OCI-LY7 (cell line): ENCODE data around the gene MGMT. TPM values are rescaled to one million over a fixed set of nuclear protein-coding genes. Genes with fewer than 3 reads are reported as not detected.

ENCODE experiments used
- BruUV-seq: library from RNA; stranded (reverse); fragments of 400-500 nt; replicated peaks from 2 replicates; lab custom pipeline; 2021; lab: Mats Ljungman, UMichigan
- CTCF ChIA-PET: fragments of 300-600 bp; sonication (Branson Sonifier 250); formaldehyde crosslinking; loops from one replicate; lab custom pipeline; 2022; ENCODE audit warnings: antibody characterized with exemption; ENCODE audit not compliant: unreplicated experiment; lab: Charles Lee
- POLR2A ChIA-PET: fragments of 300-600 bp; sonication (Branson Sonifier 250); formaldehyde crosslinking; loops from one replicate; lab custom pipeline; 2022; ENCODE audit warnings: antibody characterized with exemption; lab: Charles Lee
- DNase-seq: peaks from one replicate; pipeline ENCODE4 v3.0.0-alpha.2; 2015; ENCODE audit warnings: low spot score
- H2AFZ ChIP-seq: fragments of 200-600 bp; sonication (generic), shearing (Covaris generic); 2 replicates; pipeline ENCODE4 v1.6.1; 2014; ENCODE audit warnings: mild to moderate bottlenecking, antibody characterized with exemption, low read length, moderate library complexity
- H3K27ac ChIP-seq: fragments of 200-600 bp; sonication (generic); 2 replicates; pipeline ENCODE4 v1.5.1; 2014; ENCODE audit warnings: mixed run types, low read depth, mild to moderate bottlenecking, moderate library complexity, low read length, inconsistent platforms; ENCODE audit not compliant: poor library complexity, severe bottlenecking
- H3K36me3 ChIP-seq: fragments of 200-600 bp; sonication (generic); 2 replicates; pipeline ENCODE4 v1.6.1; 2014; ENCODE audit warnings: mild to moderate bottlenecking, antibody characterized with exemption, low read length, moderate library complexity, mixed read lengths; ENCODE audit not compliant: insufficient read depth
- H3K4me1 ChIP-seq: fragments of 200-600 bp; sonication (generic); 2 replicates; pipeline ENCODE4 v1.5.1; 2014; ENCODE audit warnings: mild to moderate bottlenecking, low read length; ENCODE audit not compliant: insufficient read depth, poor library complexity, severe bottlenecking
- H3K4me2 ChIP-seq: fragments of 200-600 bp; sonication (generic); 2 replicates; pipeline ENCODE4 v1.6.1; 2014; ENCODE audit warnings: mild to moderate bottlenecking, low read length
- H3K4me3 ChIP-seq: fragments of 200-600 bp; sonication (generic); 2 replicates; pipeline ENCODE4 v1.5.1; 2014; ENCODE audit warnings: mild to moderate bottlenecking, low read depth, low read length; ENCODE audit not compliant: poor library complexity, severe bottlenecking
- H3K79me2 ChIP-seq: fragments of 200-600 bp; sonication (generic); 2 replicates; pipeline ENCODE4 v1.6.1; 2016; ENCODE audit warnings: low read depth, mild to moderate bottlenecking, low read length, moderate library complexity, mixed read lengths; ENCODE audit not compliant: insufficient read depth
- H3K9me2 ChIP-seq: fragments of 200-600 bp; sonication (generic); 2 replicates; pipeline ENCODE4 v1.6.1; 2016; ENCODE audit warnings: mild to moderate bottlenecking, low read length, mixed read lengths; ENCODE audit not compliant: insufficient read depth
- H3K9me3 ChIP-seq: fragments of 200-600 bp; sonication (generic); 2 replicates; pipeline ENCODE4 v1.6.1; 2014; ENCODE audit warnings: mild to moderate bottlenecking, mixed run types, low read length, mixed read lengths
- H4K20me1 ChIP-seq: fragments of 200-600 bp; sonication (generic); 2 replicates; pipeline ENCODE4 v1.6.1; 2014; ENCODE audit warnings: mild to moderate bottlenecking, antibody characterized with exemption, low read length, moderate library complexity, mixed read lengths; ENCODE audit not compliant: insufficient read depth
- CTCF ChIP-seq: fragments of 200-600 bp; sonication (generic); conservative IDR thresholded peaks from 2 replicates; pipeline ENCODE4 v1.5.1; 2014; ENCODE audit warnings: mild to moderate bottlenecking, antibody characterized with exemption, low read length, moderate library complexity, mixed read lengths
- EZH2phosphoT487 ChIP-seq: fragments of 200-600 bp; sonication (generic); IDR thresholded peaks from 2 replicates; pipeline ENCODE4 v1.6.1; 2018; ENCODE audit warnings: low read depth, borderline replicate concordance, mild to moderate bottlenecking, mixed run types, antibody characterized with exemption, low read length, moderate library complexity, mixed read lengths
- intact Hi-C: fragments of 100-400 bp; cut with micrococcal nuclease; formaldehyde crosslinking; loops from one replicate; pipeline ENCODE4 v1.10.0; 2022; ENCODE audit not compliant: unreplicated experiment
- total RNA-seq, 2 experiments: library from RNA; depleted of rRNA in 1 of 2; stranded (reverse); fragments of >200 nt in 1 of 2; shearing (Covaris generic) in 1 of 2; gene quantifications; 2 replicates each; pipeline ENCODE4 v1.2.3, GENCODE V29; 2014 to 2022

Gene MGMT
- total RNA-seq, 2 experiments from 2014 or later, result 19.7 to 25.0 TPM

- CTCF ChIA-PET, result no interaction called here
- intact Hi-C loops, result no loop called here
- no peak overlapping the region for H3K4me3 ChIP-seq
- no peaks in the 10 kb centered on the region for H3K79me2 ChIP-seq
- 0 out of 2 replicates have a peak, but pooled peaks cover 4% of the 10 kb centered on the region for H3K9me3 ChIP-seq
- POLR2A ChIA-PET, result no interaction called here
- TF ChIP-seq EZH2phosphoT487 (no peak), CTCF (no peak)
- no peaks in the 10 kb centered on the region for H4K20me1 ChIP-seq
- H3K27ac ChIP-seq, result no peak overlapping the region
- no peaks in the 10 kb centered on the region for H3K4me1 ChIP-seq
- H3K9me2 ChIP-seq, result no peaks in the 10 kb centered on the region
- BruUV-seq, result no TSS peak
- no peak overlapping the region for H3K4me2 ChIP-seq
- H2AFZ ChIP-seq, result no peak overlapping the region
- H3K36me3 ChIP-seq, result no peaks in the 10 kb centered on the region
- DNase-seq, result no peak
Measured at GRCh38 chr10:129807211-129807610, 340.2 kb downstream of the MGMT start.

GRCh38 chr10:129808092-129808983 lies 341.3 kb downstream of the MGMT start:
- ChIA-PET POLR2A (no interaction called here), CTCF (no interaction called here)
- no TSS peak for BruUV-seq

More at GRCh38 chr10:129808092-129808983, 341.3 kb downstream of the MGMT start:
- Histone ChIP-seq H3K9me2 (no peaks in the 10 kb centered on the region), H3K79me2 (no peaks in the 10 kb centered on the region), H4K20me1 (no peaks in the 10 kb centered on the region), H3K36me3 (no peaks in the 10 kb centered on the region), H3K4me1 (no peaks in the 10 kb centered on the region), H3K4me3 (no peak overlapping the region), H2AFZ (no peak overlapping the region), H3K9me3 (0 out of 2 replicates have a peak, but pooled peaks cover 4% of the 10 kb centered on the region), H3K27ac (no peak overlapping the region), H3K4me2 (no peak overlapping the region)
- intact Hi-C loops, result no loop called here
- TF ChIP-seq CTCF (no peak), EZH2phosphoT487 (no peak)
- no peak for DNase-seq
